Tibial nerve (tissue), 4 donors: ENCODE measurements around the gene RPRD1B. TPM values are rescaled to one million over a fixed set of nuclear protein-coding genes. Genes with fewer than 3 reads are reported as not detected.

Source experiments
- DNase-seq, 2 donors: peaks; one replicate each; pipeline ENCODE4 v3.0.0-alpha.2; 2019; ENCODE audit warnings: low spot score in 2 of 2
- H3K27ac ChIP-seq, 4 donors: fragments of 200-600 bp; sonication (generic) in 3 of 4; one replicate each; pipeline ENCODE4 v1.5.1; 2017 to 2019; ENCODE audit warnings: mild to moderate bottlenecking in 1 of 4
- H3K27me3 ChIP-seq, 2 donors: fragments of 200-600 bp; sonication (generic) in 1 of 2; one replicate each; pipeline versions ENCODE4 v1.5.1 to v1.6.0; 2017 to 2019
- H3K36me3 ChIP-seq, 3 donors: fragments of 200-600 bp; sonication (generic); one replicate each; pipeline ENCODE4 v1.5.1; 2018 to 2019
- H3K4me1 ChIP-seq, 4 donors: fragments of 200-600 bp; sonication (generic) in 3 of 4; one replicate each; pipeline ENCODE4 v1.5.1; 2017 to 2019
- H3K4me3 ChIP-seq, 4 donors: fragments of 200-600 bp; sonication (generic) in 3 of 4; one replicate each; pipeline ENCODE4 v1.5.1; 2017 to 2019; ENCODE audit warnings: mild to moderate bottlenecking in 1 of 4, moderate library complexity in 1 of 4
- H3K9me3 ChIP-seq, 4 donors: fragments of 200-600 bp; sonication (generic) in 3 of 4; one replicate each; pipeline ENCODE4 v1.5.1; 2017 to 2019
- EP300 ChIP-seq, 2 donors: sonication (generic); formaldehyde crosslinking; IDR thresholded peaks; one replicate each; pipeline ENCODE4 v1.6.1; 2017; ENCODE audit warnings: antibody characterized with exemption in 2 of 2, mild to moderate bottlenecking in 1 of 2
- POLR2A ChIP-seq, 2 donors: fragments of 450-650 bp; IDR thresholded peaks; one replicate each; pipeline ENCODE4 v1.6.1; 2017; ENCODE audit warnings: antibody characterized with exemption in 2 of 2, mild to moderate bottlenecking in 2 of 2, moderate library complexity in 2 of 2
- WGBS, 2 donors: methylation state at CpG; one replicate each; pipeline ENCODE4 v1.1.5; 2018; 5-methylcytosine and 5-hydroxymethylcytosine counted together
- total RNA-seq, 4 donors: library from RNA; depleted of rRNA; stranded (reverse); fragments of >200 nt; gene quantifications; one replicate each; pipeline ENCODE4 v1.1.0, GENCODE V29; 2016
- TF ChIP-seq, protein P1 (sequence below), 5 experiments: fragments of 200-600 bp in 3 of 5; fragments of 450-650 bp in 2 of 5; sonication (generic) in 3 of 5; IDR thresholded peaks; one replicate each; pipeline ENCODE4 v1.5.1; 2016 to 2019; ENCODE audit warnings: antibody characterized with exemption in 5 of 5, mild to moderate bottlenecking in 3 of 5, moderate library complexity in 2 of 5

RPRD1B gene
- total RNA-seq, 4 donors from 2014 or later, result 28.5 to 36.3 (median 35.1) TPM

DNA sequence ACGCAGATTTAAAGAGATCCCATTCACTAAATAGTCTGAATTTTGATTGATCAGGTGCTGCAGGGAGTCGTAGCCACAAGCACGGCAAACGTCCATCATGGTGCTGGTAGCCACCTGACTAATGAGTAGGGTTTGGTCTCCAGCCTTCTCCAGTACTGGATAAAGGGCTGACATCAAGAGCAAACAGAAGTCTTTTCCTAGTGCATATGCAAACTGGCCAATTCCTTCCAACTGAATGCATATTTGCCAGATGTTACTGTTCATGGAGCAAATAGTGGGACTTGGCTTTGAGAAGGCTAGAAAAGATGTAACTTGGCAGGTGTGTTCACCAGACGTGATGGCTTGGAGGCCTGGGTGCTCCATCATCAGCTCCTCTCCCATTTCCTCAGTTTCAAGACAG lies 21.9 kb upstream of the RPRD1B start:
- no peak for DNase-seq
- Histone ChIP-seq H3K4me1 (no peaks in the 10 kb centered on the region), H3K27me3 (no peaks in the 10 kb centered on the region), H3K9me3 (no peaks in the 10 kb centered on the region), H3K36me3 (peaks cover 0 to 75% (median 4%) of the 10 kb centered on the region in 3 donors), H3K27ac (no peak overlapping the region), H3K4me3 (no peak overlapping the region)
- WGBS, 2 donors, result 91 to 97% methylated on average over 5 of the region's 5 CpGs
- TF ChIP-seq, protein P1, sequence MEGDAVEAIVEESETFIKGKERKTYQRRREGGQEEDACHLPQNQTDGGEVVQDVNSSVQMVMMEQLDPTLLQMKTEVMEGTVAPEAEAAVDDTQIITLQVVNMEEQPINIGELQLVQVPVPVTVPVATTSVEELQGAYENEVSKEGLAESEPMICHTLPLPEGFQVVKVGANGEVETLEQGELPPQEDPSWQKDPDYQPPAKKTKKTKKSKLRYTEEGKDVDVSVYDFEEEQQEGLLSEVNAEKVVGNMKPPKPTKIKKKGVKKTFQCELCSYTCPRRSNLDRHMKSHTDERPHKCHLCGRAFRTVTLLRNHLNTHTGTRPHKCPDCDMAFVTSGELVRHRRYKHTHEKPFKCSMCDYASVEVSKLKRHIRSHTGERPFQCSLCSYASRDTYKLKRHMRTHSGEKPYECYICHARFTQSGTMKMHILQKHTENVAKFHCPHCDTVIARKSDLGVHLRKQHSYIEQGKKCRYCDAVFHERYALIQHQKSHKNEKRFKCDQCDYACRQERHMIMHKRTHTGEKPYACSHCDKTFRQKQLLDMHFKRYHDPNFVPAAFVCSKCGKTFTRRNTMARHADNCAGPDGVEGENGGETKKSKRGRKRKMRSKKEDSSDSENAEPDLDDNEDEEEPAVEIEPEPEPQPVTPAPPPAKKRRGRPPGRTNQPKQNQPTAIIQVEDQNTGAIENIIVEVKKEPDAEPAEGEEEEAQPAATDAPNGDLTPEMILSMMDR (IDR thresholded peaks at IDR 0.05), result no peak
- TF ChIP-seq POLR2A (IDR thresholded peaks at IDR 0.05) (no peak), EP300 (IDR thresholded peaks at IDR 0.05) (no peak)

DNA sequence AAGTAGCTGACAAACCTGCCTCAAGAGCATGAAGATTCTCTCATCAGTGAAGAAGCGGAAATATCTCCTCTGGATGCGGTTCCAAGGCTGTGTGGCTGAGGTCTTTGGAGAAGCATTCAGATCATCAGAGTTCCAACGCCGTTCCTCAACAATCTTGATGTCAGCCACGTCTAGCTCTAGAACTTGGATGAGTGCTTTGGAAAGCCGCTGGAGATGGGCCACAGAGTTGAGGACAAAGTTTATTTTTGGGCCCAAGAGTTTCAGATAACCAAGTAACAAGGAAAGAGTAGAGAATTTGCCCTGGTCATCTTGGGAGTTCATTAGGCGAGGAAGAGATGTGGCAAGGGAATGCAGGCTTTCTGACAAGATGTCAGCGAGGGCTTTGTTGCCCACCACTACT lies 21.2 kb upstream of the RPRD1B start:
- Histone ChIP-seq H3K9me3 (peaks cover 0 to under 1% (median 0%) of the 10 kb centered on the region in 4 donors), H3K27ac (no peak overlapping the region), H3K4me1 (no peaks in the 10 kb centered on the region), H3K36me3 (peaks cover 0 to 80% (median 7%) of the 10 kb centered on the region in 3 donors), H3K4me3 (no peak overlapping the region), H3K27me3 (no peaks in the 10 kb centered on the region)
- 93 to 95% methylated on average over 8 of the region's 8 CpGs for WGBS, 2 donors
- TF ChIP-seq POLR2A (IDR thresholded peaks at IDR 0.05), result no peak
- TF ChIP-seq, protein P1 (IDR thresholded peaks at IDR 0.05), result no peak
- no peak for TF ChIP-seq EP300 (IDR thresholded peaks at IDR 0.05)
- DNase-seq, result no peak

DNA sequence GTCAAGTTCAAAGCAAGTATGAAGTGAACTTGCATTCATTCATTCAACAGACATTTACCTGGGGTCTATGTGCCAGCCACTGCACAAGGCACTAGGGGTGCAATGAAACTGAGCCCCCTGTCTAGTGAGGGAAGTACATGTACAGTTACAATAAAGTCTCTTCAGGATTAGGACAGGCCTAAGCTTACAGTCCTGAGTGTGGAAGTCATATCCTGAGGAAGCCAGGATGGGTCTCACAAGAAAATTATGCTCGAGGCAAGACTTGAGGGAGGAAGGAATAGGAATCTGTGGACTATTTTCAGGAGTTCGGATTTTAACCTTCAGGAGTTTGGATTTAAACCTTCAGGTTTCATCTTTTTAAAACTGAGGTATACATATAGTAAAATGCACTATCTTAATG lies 19.7 kb upstream of the RPRD1B start:
- Histone ChIP-seq H3K36me3 (peaks cover 0 to 85% (median 15%) of the 10 kb centered on the region in 3 donors), H3K4me1 (no peaks in the 10 kb centered on the region), H3K9me3 (peaks cover 0 to 15% (median 4%) of the 10 kb centered on the region in 4 donors), H3K27me3 (no peaks in the 10 kb centered on the region), H3K4me3 (no peak overlapping the region), H3K27ac (no peak overlapping the region)
- no peak for DNase-seq
- 76 to 80% methylated on average over 2 of the region's 2 CpGs for WGBS, 2 donors
- TF ChIP-seq, protein P1 (IDR thresholded peaks at IDR 0.05), result no peak
- TF ChIP-seq EP300 (IDR thresholded peaks at IDR 0.05), result no peak
- no peak for TF ChIP-seq POLR2A (IDR thresholded peaks at IDR 0.05)

DNA sequence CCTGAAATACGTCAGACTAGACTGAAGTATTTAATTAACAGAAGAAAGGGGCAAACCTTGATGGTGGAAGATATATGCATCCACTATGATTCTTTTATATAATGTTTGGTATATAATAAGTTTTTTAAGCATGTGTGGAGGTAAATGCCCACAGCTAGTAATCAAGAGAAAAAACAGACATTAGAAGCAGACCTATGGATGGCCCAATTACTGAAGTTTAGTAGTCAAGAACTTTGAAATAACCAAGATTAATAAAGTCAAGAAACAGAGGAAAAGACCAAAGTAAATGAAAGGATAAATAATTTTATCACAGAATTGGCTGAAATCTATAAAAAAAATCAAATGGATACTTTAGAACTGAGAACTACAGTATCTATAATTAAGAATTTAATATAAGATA lies 15.6 kb upstream of the RPRD1B start:
- 97% methylated on average over 1 of the region's 1 CpG for WGBS, 2 donors
- H3K4me3 ChIP-seq, result no peak overlapping the region
- no peaks in the 10 kb centered on the region for H3K27me3 ChIP-seq
- no peak for DNase-seq
- peaks cover 0 to under 1% (median 0%) of the 10 kb centered on the region in 4 donors for H3K4me1 ChIP-seq
- H3K27ac ChIP-seq, result no peak overlapping the region
- TF ChIP-seq POLR2A (IDR thresholded peaks at IDR 0.05) (no peak), EP300 (IDR thresholded peaks at IDR 0.05) (no peak)
- TF ChIP-seq, protein P1 (IDR thresholded peaks at IDR 0.05), result no peak
- H3K36me3 ChIP-seq, result peaks cover 0 to 62% (median 14%) of the 10 kb centered on the region in 3 donors
- H3K9me3 ChIP-seq, result peaks cover 0 to 18% (median 4%) of the 10 kb centered on the region in 4 donors

DNA sequence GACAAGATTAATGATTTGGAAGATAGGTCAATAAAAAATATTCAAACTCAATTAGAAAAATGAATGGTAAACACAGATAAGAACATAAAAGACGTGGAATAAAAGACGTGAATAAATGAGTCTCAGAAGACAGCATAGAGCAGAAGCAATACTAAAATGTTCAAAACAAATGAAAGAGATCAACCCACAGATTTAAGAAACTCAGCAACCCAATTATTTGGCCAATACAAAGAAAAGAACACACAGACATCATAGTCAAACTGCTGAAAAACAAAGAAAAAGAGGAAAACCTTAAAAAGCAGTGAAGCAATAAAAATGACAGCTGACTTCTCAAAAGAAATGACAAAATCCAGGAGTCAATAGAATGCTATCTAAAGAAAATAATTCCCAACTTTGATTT lies 15.2 kb upstream of the RPRD1B start:
- WGBS, 2 donors, result 99 to 100% methylated on average over 2 of the region's 2 CpGs
- no peak for TF ChIP-seq EP300 (IDR thresholded peaks at IDR 0.05)
- TF ChIP-seq, protein P1 (IDR thresholded peaks at IDR 0.05), result no peak
- TF ChIP-seq POLR2A (IDR thresholded peaks at IDR 0.05), result no peak
- Histone ChIP-seq H3K4me3 (no peak overlapping the region), H3K4me1 (peaks cover 0 to 5% (median 0%) of the 10 kb centered on the region in 4 donors), H3K36me3 (peaks cover 0 to 58% (median 10%) of the 10 kb centered on the region in 3 donors), H3K9me3 (peaks cover 0 to 18% (median 4%) of the 10 kb centered on the region in 4 donors), H3K27me3 (no peaks in the 10 kb centered on the region), H3K27ac (no peak overlapping the region)
- DNase-seq, result no peak
